Tibial nerve (tissue), 4 donors: ENCODE data around the gene SLC38A1. TPM values are rescaled to one million over a fixed set of nuclear protein-coding genes. Genes with fewer than 3 reads are reported as not detected.

Experiments used
- DNase-seq, 2 donors: peaks; one replicate each; pipeline ENCODE4 v3.0.0-alpha.2; 2019; ENCODE audit warnings: low spot score in 2 of 2
- H3K27ac ChIP-seq, 4 donors: fragments of 200-600 bp; sonication (generic) in 3 of 4; one replicate each; pipeline ENCODE4 v1.5.1; 2017 to 2019; ENCODE audit warnings: mild to moderate bottlenecking in 1 of 4
- H3K27me3 ChIP-seq, 2 donors: fragments of 200-600 bp; sonication (generic) in 1 of 2; one replicate each; pipeline versions ENCODE4 v1.5.1 to v1.6.0; 2017 to 2019
- H3K36me3 ChIP-seq, 3 donors: fragments of 200-600 bp; sonication (generic); one replicate each; pipeline ENCODE4 v1.5.1; 2018 to 2019
- H3K4me1 ChIP-seq, 4 donors: fragments of 200-600 bp; sonication (generic) in 3 of 4; one replicate each; pipeline ENCODE4 v1.5.1; 2017 to 2019
- H3K4me3 ChIP-seq, 4 donors: fragments of 200-600 bp; sonication (generic) in 3 of 4; one replicate each; pipeline ENCODE4 v1.5.1; 2017 to 2019; ENCODE audit warnings: mild to moderate bottlenecking in 1 of 4, moderate library complexity in 1 of 4
- H3K9me3 ChIP-seq, 4 donors: fragments of 200-600 bp; sonication (generic) in 3 of 4; one replicate each; pipeline ENCODE4 v1.5.1; 2017 to 2019
- EP300 ChIP-seq, 2 donors: sonication (generic); formaldehyde crosslinking; IDR thresholded peaks; one replicate each; pipeline ENCODE4 v1.6.1; 2017; ENCODE audit warnings: antibody characterized with exemption in 2 of 2, mild to moderate bottlenecking in 1 of 2
- POLR2A ChIP-seq, 2 donors: fragments of 450-650 bp; IDR thresholded peaks; one replicate each; pipeline ENCODE4 v1.6.1; 2017; ENCODE audit warnings: antibody characterized with exemption in 2 of 2, mild to moderate bottlenecking in 2 of 2, moderate library complexity in 2 of 2
- WGBS, 2 donors: methylation state at CpG; one replicate each; pipeline ENCODE4 v1.1.5; 2018; 5-methylcytosine and 5-hydroxymethylcytosine counted together
- total RNA-seq, 4 donors: library from RNA; depleted of rRNA; stranded (reverse); fragments of >200 nt; gene quantifications; one replicate each; pipeline ENCODE4 v1.1.0, GENCODE V29; 2016
- TF ChIP-seq, protein P1 (sequence below), 5 experiments: fragments of 200-600 bp in 3 of 5; fragments of 450-650 bp in 2 of 5; sonication (generic) in 3 of 5; IDR thresholded peaks; one replicate each; pipeline ENCODE4 v1.5.1; 2016 to 2019; ENCODE audit warnings: antibody characterized with exemption in 5 of 5, mild to moderate bottlenecking in 3 of 5, moderate library complexity in 2 of 5

SLC38A1 gene
- total RNA-seq, 4 donors from 2014 or later = 7.0 to 11.8 (median 9.5) TPM

DNA sequence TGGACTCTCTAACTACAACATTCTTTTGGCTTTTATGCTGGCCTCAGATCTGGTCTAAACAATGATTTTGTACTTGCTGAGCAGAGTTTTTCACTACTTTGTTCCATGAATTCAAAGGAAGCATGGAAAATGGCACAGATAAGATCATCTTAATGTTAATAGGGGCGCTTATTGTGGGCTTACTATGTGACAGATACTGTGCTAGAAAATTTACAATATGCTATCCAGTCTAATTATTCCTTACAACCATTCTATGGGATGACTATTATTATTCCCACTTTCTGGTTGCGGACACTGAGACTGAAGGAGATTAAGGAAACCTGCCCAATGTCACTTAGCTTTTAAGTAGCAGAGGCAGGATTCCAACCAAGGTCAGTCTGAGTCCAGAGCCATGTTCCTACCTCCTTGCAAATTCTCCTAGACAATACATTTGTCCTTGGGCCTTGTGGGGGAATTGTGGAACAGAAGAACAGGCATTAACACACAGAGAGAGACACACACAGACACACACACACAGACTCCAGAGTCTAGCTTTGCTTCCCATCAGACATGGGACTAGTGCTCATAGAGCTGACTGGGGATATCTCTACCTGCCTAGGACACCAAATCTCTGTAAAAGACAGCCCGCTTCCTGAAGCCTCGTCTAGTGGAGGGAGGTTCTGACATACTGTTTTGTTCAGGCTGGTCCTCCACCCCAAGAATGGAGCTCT, 107.7 kb downstream of the SLC38A1 start:
- Histone ChIP-seq H3K27ac (peak overlapping the region in 1 of 4 donors; percentile 21), H3K4me3 (no peak overlapping the region), H3K9me3 (peaks cover 0 to 5% (median under 1%) of the 10 kb centered on the region in 4 donors), H3K4me1 (peaks cover 0 to 13% (median 3%) of the 10 kb centered on the region in 4 donors), H3K36me3 (no peaks in the 10 kb centered on the region), H3K27me3 (no peaks in the 10 kb centered on the region)
- TF ChIP-seq, protein P1, sequence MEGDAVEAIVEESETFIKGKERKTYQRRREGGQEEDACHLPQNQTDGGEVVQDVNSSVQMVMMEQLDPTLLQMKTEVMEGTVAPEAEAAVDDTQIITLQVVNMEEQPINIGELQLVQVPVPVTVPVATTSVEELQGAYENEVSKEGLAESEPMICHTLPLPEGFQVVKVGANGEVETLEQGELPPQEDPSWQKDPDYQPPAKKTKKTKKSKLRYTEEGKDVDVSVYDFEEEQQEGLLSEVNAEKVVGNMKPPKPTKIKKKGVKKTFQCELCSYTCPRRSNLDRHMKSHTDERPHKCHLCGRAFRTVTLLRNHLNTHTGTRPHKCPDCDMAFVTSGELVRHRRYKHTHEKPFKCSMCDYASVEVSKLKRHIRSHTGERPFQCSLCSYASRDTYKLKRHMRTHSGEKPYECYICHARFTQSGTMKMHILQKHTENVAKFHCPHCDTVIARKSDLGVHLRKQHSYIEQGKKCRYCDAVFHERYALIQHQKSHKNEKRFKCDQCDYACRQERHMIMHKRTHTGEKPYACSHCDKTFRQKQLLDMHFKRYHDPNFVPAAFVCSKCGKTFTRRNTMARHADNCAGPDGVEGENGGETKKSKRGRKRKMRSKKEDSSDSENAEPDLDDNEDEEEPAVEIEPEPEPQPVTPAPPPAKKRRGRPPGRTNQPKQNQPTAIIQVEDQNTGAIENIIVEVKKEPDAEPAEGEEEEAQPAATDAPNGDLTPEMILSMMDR (IDR thresholded peaks at IDR 0.05) = no peak
- TF ChIP-seq POLR2A (IDR thresholded peaks at IDR 0.05) (no peak), EP300 (IDR thresholded peaks at IDR 0.05) (no peak)
- WGBS, 2 donors = 90 to 92% methylated on average over 4 of the region's 4 CpGs
- DNase-seq = no peak

DNA sequence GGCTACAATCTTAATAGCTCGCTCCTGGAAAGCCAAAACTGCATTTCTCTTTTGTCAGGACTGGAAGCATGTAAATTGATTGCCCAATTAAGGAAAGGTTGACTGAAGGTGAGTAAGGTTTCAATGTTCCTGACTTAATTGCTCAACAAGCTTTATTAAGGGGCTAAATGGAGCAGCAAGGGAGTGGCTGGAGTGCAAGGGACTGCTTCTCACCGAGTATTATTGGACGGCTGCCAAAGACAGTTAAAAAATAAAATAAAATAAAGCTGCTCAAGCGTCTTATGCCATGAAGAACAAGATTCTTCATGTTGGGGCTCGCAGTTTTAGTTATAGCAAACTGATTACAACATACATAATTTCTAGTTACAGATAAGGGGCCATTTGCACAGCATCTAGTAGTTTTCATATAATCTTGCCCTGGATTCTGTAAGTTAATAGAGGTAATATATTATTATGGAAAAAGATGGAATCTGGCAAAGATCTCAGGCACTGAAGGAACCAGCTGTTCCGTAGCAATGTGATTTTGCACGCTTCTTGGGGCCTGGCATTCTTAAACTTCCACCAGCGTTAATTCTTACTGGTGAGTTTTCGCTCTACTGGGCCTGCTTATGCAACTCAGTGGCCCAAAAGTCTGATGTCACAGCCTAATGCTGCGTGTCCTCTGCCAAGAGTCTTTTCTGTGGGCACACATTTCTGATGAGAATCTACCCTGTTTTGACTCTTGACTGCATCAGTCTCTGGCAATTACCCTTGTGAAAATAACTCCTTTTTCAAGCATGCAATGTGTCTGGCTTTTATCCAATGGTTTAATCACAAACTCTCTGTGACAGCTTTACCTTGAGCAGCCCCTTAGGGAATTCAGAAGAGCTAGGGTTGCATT, 108.5 kb downstream of the SLC38A1 start:
- Histone ChIP-seq H3K9me3 (peaks cover 0 to 8% (median 2%) of the 10 kb centered on the region in 4 donors), H3K4me1 (peaks cover 0 to 13% (median 3%) of the 10 kb centered on the region in 4 donors), H3K36me3 (no peaks in the 10 kb centered on the region), H3K27ac (peak overlapping the region in 3 of 4 donors; percentile 0 to 25 (median 21)), H3K27me3 (no peaks in the 10 kb centered on the region), H3K4me3 (no peak overlapping the region)
- TF ChIP-seq, protein P1 (IDR thresholded peaks at IDR 0.05) = no peak
- TF ChIP-seq POLR2A (IDR thresholded peaks at IDR 0.05) (no peak), EP300 (IDR thresholded peaks at IDR 0.05) (no peak)
- WGBS, 2 donors = 40 to 54% methylated on average over 10 of the region's 10 CpGs
- DNase-seq = no peak

DNA sequence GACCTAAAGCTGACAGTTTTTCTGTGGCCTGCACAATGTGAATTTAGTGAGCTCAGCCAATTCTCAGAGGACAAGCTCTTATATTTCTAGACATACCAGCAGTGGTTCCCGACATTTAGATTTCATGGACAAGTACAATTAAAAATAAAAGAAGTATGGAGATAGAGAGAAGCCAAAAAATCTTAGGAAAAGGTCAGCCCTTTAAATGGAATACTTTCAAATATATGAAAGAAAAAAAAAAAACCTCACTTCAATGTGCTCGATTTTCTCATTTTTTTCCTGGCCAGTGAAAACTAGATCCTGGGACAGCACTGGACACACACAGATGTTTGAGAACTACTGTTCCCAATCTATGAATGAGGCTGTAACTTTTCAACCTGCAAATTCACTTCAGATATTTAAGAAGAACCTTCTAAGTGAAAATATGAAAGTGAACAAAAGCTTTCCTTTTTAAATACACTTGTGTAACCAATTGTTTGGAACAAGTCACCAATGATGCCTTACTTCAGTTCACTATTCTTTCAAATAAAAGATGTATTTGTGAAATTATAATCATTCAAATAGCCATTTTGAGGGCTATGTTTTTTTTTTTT, 109.4 kb downstream of the SLC38A1 start:
- TF ChIP-seq, protein P1 (IDR thresholded peaks at IDR 0.05) = no peak
- TF ChIP-seq POLR2A (IDR thresholded peaks at IDR 0.05) = no peak
- no peak for TF ChIP-seq EP300 (IDR thresholded peaks at IDR 0.05)
- peak overlapping the region in 1 of 4 donors; percentile 32 for H3K27ac ChIP-seq

DNA sequence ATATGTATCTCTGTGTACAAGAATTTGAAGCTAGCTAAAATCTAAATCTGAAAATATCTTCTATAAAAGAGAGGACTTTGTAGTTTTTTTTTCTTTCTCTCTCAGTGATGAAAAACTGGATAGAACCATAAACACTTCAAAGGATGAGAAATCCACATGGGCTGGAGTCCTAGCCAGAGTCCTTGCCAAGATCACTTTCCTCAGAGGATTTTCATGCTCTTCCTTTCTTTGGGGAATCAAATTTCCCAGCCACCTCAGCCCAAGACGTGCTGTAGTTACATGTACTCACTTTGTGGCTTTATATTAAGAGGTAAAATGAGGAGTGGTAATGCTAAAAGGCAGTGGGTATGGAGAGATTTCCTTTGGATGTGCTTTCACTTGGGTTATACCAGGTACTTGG, 110.3 kb downstream of the SLC38A1 start:
- WGBS, 2 donors = 52 to 65% methylated on average over 1 of the region's 1 CpG
- no peak for TF ChIP-seq POLR2A (IDR thresholded peaks at IDR 0.05)
- TF ChIP-seq EP300 (IDR thresholded peaks at IDR 0.05) = no peak
- Histone ChIP-seq H3K36me3 (no peaks in the 10 kb centered on the region), H3K27me3 (no peaks in the 10 kb centered on the region), H3K4me1 (peaks cover 0 to 18% (median 6%) of the 10 kb centered on the region in 4 donors), H3K27ac (peak overlapping the region in 1 of 4 donors; percentile 32), H3K9me3 (peaks cover 0 to 8% (median 2%) of the 10 kb centered on the region in 4 donors), H3K4me3 (no peak overlapping the region)
- DNase-seq = no peak

More for the DNA sequence above, 109.4 kb downstream of the SLC38A1 start:
- H3K4me3 ChIP-seq = no peak overlapping the region
- no peak for DNase-seq
- peaks cover 0 to 8% (median 2%) of the 10 kb centered on the region in 4 donors for H3K9me3 ChIP-seq
- H3K4me1 ChIP-seq = peaks cover 0 to 13% (median 3%) of the 10 kb centered on the region in 4 donors
- H3K27me3 ChIP-seq = no peaks in the 10 kb centered on the region
- 53 to 65% methylated on average over 2 of the region's 2 CpGs for WGBS, 2 donors
- no peaks in the 10 kb centered on the region for H3K36me3 ChIP-seq

DNA sequence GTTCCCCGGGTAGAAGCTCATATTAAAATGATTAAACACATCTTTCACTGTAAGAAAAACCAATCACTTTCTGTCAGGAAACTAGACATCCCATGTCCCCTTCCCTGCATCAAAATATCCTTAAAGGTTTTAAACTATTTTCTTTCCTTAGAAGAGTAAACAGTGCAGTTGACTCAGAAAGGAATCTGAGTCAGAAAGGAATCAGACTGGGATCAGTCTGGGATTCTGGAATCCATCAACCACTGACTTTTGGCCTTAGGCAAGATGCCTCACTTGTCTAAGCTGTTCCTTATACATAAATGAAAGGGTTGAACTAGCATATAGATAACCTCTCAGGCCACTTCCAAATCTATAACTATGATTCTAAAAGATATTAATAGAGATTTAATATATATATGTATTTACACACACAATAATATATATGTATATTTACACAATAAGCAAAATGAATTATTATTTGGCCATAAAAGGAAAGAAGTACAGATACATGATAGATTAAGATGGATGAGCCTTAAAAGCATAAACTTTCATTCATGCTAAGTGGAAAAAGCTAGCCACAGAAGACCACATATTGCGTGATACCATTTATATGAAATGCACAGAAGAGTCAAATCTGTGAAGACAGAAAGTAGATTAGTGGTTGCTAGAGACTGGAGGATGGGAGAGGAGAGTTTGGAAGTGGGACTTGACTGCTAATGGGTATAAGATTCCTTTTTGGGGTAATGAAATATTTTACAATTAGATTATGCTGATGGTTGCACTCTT, 114.4 kb downstream of the SLC38A1 start:
- H3K27me3 ChIP-seq = no peaks in the 10 kb centered on the region
- TF ChIP-seq EP300 (IDR thresholded peaks at IDR 0.05) (no peak), POLR2A (IDR thresholded peaks at IDR 0.05) (no peak)
- TF ChIP-seq, protein P1 (IDR thresholded peaks at IDR 0.05) = no peak
- H3K4me3 ChIP-seq = no peak overlapping the region
- peaks cover 0 to 19% (median 6%) of the 10 kb centered on the region in 4 donors for H3K4me1 ChIP-seq
- H3K9me3 ChIP-seq = peaks cover 0 to 8% (median 2%) of the 10 kb centered on the region in 4 donors
- no peak for DNase-seq
- 64 to 73% methylated on average over 2 of the region's 2 CpGs for WGBS, 2 donors
- no peaks in the 10 kb centered on the region for H3K36me3 ChIP-seq
- H3K27ac ChIP-seq = no peak overlapping the region
